Glomerular visceral epithelial cell (primary cell): ENCODE data around the gene AMH.

Experiments used
- DNase-seq: peaks from one replicate; pipeline ENCODE4 v3.0.0-alpha.2; 2016; ENCODE audit errors: extremely low spot score

AMH gene

DNA sequence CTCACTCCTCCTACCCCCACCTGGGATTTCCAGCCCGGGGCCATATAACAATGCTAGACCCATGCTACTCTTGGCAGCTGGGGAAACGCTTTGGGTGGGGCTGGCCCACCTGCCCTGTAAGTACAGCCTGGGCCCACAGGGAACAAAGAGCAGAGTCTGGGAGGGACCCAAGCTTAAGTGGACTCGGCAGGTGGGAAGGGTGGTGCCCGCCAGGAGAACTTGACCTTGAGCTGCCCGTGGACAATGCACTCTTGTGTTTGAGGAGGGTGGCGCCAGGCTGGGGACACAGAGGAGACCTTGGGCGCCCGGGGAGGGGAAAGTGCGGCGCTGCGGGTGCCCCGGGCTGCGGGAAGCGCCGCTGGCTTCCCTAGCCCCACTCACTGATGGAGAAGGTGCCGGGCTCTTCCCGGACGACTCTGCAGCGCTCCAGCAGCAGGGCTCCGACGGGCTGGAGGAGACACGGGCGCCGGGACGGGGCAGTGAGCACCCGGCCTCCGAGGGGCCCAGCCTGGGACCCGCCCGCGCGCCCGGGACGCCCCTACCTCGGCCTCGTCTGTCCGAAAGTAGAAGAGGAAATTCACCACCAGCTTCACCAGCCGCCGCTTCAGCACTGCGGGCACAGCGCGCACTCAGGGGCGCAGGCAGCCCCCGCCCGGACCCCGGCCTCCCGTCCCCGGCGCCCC is 13.6 kb upstream of the AMH start:
- DNase-seq, result no peak

DNA sequence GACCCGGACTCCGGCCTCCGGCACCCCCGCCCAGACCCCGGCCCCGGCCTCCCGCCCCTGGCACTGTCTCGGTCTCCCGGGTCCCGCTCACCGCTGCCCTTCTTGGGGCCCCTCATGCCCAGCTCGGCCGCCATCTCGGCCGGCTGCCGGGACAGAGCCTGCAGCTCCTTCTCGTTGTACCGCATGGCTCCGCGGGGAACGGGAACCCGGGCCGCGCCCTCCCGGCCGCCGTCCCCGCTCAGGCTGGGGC is 13.1 kb upstream of the AMH start:
- DNase-seq, result no peak

DNA sequence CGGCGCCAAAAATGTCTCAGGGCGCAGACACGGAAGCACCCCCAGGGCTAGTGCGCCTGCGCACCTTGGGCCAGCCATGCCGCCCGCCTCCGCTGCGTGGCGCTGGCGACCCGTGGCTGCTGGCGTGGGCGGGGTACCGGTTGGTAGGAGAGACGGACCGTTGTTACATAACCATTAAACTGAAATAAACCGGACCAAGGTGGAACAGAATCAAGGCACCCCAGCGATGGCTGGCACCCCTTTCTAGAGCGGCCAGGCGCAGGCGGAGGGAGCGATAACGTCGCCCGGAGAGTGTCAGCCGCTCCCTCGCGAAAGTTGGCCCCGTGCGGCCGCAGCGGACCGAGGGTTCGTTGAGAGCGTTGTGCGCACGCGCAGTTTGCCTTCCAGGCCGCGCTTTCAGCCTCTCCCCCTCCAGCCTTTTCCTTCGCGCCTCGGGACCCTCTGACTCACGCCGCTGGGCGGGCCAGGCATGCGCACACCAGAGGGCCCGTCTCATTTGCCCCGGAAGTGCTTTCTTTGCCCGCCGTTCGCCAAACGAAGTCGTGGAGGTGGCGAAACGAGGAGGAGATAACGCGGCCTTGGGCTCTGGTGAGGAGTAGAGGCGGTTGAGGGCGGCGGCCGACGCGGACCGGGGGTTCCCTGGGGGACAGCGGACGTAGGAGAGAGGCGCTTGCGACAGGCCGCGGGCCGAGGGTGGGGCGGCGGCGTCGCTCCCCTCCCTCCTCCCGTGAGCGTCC is 12.6 kb upstream of the AMH start, which contains the start of the genes PLEKHJ1 and SF3A2:
Gene PLEKHJ1, minus strand, starts transcription at position 16 of the 737 bp plus-strand sequence. CDS start 81 bp downstream, outside the sequence.
Gene SF3A2, plus strand, starts transcription at position 511 of the 737 bp plus-strand sequence. CDS start 6,595 bp downstream, outside the sequence.
- peak; percentile 98 for DNase-seq

- DNase-seq, result no peak
Measured at GRCh38 chr19:2237051-2237868, 11.9 kb upstream of the AMH start.

- no peak for DNase-seq
Measured at GRCh38 chr19:2237869-2238153, 11.3 kb upstream of the AMH start.

- no peak for DNase-seq
Measured at GRCh38 chr19:2239173-2239572, 9.9 kb upstream of the AMH start.

DNA sequence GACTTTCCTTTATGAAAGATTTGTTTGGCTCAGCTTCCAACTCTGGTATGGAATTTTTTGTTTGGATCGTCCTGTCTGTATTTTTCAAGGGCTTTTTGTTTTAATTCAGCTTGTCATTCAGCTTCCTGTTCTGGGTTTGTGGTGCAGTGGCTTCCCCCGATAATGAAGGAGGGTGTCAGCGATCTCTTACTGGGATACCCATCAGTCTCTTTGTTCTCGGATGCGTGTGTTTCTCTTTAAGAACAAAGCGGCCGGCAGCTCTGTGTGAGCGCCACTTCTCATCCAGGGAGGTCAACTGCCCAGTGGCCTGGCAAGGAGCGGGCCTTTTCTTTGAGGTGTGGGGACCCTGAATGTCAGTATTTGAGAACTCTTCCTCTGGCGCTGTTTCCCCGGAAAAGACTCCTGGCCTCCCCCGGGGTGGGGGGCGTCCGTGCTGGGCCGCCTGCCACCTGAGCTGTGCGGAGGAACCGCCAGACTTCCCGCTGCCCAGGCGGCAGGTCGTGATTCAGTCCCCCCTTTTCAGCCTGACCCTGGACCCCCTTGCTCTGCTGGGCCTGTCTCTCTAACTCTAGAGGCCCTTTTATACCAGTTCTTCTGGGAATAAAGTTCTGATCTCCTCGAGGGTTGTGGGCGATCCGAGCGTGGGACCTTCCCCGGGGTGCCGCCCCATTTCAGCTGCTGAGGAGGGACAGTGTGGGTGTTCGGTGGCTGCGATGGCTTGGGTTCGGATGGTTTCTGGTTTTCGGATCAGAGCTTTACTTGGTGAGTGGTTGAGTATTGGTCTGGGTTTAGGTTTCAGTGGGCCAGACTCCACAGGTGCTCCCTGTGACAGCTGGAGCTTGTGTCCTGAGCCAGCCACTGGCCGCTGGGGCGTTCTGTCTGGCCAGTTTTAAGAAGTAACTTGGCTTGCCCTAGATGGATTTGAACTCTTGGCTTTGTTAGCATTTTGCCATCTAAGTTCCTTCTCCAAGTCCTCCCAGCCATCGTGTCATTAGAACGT is 9.1 kb upstream of the AMH start:
- peak; percentile 57 for DNase-seq

- DNase-seq, result no peak
Measured at GRCh38 chr19:2240881-2241760, 8.0 kb upstream of the AMH start.

- no peak for DNase-seq
Measured at GRCh38 chr19:2242092-2242537, 7.0 kb upstream of the AMH start.

- no peak for DNase-seq
Measured at GRCh38 chr19:2242816-2243215, 6.3 kb upstream of the AMH start.

GRCh38 chr19:2243274-2244124 is 5.6 kb upstream of the AMH start:
- no peak for DNase-seq

DNA sequence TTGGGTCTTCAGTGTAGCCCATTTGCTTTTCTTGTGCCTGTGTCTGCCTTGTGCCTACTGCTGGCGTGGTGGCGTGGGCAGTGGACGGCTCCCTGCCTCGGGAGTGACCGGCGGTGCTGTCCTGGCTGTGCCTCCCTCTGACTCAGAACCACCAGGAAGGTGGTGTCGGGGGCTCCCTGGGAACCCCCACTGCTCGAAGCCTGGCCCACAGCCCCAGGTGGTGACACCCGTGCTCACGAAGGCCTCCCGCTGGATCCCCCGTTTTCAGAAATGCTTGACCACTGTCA is 5.1 kb upstream of the AMH start:
- DNase-seq, result no peak

GRCh38 chr19:2244486-2244885 is 4.6 kb upstream of the AMH start:
- DNase-seq, result no peak

DNA sequence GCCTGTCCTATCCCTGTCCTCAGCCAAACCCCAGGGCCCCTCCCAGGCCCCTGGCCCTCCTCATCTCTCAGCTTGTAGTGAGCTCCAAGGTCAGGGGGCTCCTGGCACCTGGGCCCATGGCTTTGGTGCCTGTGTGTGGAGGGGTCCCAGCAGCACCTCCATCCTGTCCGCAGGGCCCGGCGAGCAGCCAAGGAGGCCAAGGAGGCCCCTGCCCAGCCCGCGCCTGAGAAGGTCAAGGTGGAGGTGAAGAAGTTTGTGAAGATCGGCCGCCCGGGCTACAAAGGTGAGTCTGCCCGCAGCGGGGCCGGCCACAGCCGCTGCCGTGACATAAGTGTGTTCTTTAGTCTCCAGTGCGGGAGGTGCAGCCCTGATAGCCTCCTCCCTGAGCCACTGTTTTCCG is 3.9 kb upstream of the AMH start:
- DNase-seq, result no peak

DNA sequence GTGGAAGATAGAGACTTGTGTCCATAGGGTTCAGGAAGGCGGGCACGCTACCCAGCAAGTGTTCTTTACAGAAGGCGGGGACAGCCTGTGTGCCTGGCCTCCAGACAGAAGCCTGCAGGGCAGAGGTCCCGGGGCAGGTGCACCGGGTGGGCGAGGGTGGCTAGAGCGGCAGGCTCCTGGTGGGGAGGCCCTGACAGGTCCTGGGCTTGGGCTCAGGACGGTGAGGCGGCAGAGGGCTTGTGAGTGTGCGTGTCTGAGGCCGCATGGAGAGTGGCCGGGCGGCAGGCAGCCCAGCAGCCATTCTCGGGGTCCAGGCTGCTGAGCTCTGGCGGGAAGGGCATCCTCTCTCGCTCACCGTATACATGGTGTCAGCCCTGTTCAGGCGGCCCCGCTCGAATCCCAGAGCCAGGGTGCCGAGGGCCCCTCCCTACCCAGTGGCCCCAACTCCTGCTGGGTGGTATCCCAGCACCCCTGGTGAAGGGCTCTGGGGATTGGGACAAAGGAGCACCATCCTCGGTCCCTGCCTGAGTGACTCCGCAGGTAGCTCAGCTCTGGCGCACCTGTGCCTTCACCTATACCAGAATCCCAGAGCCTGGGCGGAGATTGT is 3.0 kb upstream of the AMH start:
- DNase-seq, result no peak

GRCh38 chr19:2246801-2247361 is 2.2 kb upstream of the AMH start:
- DNase-seq, result peak; percentile 52

DNA sequence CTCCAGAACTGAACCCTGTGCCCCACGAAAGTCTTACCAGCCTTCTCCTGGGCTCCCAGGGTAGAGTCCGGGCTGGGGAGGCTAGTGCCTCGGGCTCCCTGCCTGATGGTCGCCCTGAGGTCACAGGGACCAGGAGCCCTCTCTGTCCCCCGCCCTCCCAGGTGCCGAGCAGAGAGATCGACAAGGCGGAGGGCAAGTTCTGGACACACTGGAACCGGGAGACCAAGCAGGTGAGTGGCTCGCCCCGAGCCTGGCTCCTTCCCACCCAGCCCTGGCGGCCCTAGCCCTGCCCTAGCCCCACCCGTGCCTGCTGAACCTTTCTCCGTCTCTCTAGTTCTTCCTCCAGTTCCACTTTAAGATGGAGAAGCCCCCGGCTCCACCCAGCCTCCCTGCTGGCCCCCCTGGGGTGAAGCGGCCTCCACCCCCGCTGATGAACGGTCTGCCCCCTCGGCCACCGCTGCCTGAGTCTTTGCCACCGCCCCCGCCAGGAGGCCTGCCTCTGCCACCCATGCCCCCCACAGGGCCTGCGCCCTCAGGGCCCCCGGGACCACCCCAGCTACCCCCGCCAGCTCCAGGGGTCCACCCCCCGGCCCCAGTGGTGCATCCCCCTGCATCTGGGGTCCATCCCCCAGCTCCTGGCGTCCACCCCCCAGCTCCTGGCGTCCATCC is 1.6 kb upstream of the AMH start:
- DNase-seq, result no peak

DNA sequence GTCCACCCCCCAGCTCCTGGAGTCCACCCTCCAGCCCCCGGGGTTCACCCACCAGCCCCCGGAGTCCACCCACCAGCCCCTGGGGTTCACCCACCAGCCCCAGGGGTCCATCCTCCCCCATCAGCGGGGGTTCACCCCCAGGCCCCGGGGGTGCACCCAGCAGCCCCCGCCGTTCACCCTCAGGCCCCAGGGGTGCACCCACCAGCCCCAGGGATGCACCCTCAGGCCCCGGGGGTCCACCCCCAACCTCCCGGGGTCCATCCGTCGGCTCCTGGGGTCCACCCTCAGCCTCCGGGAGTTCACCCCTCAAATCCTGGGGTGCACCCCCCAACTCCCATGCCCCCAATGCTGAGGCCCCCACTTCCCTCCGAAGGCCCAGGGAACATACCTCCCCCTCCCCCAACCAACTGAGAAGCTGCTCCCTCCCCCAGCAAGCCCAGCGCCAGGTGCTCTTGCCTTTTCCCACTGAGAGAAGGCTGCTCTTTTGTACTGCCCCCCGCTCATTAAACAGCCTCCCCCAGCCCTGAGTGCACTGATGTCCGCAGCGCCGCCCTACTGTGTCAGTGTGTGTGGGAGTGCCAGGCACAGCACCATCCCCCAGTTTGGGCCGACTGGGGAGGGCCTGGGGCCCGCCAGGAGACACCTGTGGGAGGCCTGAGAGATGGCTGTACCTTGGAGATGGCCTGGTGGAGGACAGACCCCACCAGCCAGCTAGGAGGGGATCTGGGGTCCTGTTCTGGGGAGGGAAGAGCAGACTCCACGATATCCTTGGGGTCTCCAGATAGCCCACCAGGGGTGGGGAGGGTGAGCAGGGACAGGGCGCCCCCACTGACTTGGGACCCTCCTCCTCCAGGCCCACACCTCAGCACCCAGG is 750 bp upstream of the AMH start:
- no peak for DNase-seq
